Measurements from ENCODE around the gene ABCA6.

ABCA6 gene

GRCh38 chr17:69130627-69131296, 10.9 kb downstream of the ABCA6 start:
- Histone ChIP-seq H3K4me3 (ENCODE audit: low read depth, low read length) (no peak overlapping the region), H3K27me3 (replicated peaks) (no peaks in the 10 kb centered on the region), H3K36me3 (replicated peaks) (no peaks in the 10 kb centered on the region), H3K27ac (no peak overlapping the region)
- in situ Hi-C loops (cut with HindIII; ENCODE audit: low pct_ligation_motif_present, low sequenced_read_pairs) = no loop called here
- DNase-seq = no peak
- TF ChIP-seq CTCF (IDR thresholded peaks at IDR 0.05; ENCODE audit: low read depth, low read length, missing control alignments) = no peak

- Histone ChIP-seq H3K36me3 (replicated peaks) (no peaks in the 10 kb centered on the region), H3K27me3 (replicated peaks) (no peaks in the 10 kb centered on the region), H3K27ac (no peak overlapping the region), H3K4me3 (ENCODE audit: low read depth, low read length) (no peak overlapping the region)
- in situ Hi-C loops (cut with HindIII; ENCODE audit: low pct_ligation_motif_present, low sequenced_read_pairs) = no loop called here
- no peak for TF ChIP-seq CTCF (IDR thresholded peaks at IDR 0.05; ENCODE audit: low read depth, low read length, missing control alignments)
- DNase-seq = no peak
Measured at GRCh38 chr17:69123626-69124025, 18.1 kb downstream of the ABCA6 start.

- no peak for DNase-seq
- no peak for TF ChIP-seq CTCF (IDR thresholded peaks at IDR 0.05; ENCODE audit: low read depth, low read length, missing control alignments)
- H3K27me3 ChIP-seq (replicated peaks) = no peaks in the 10 kb centered on the region
Measured at GRCh38 chr17:69122065-69122464, 19.6 kb downstream of the ABCA6 start.

GRCh38 chr17:69117855-69118784, 23.6 kb downstream of the ABCA6 start:
- no peak overlapping the region for H3K4me3 ChIP-seq (ENCODE audit: low read depth, low read length)
- H3K27me3 ChIP-seq (replicated peaks) = no peaks in the 10 kb centered on the region
- H3K36me3 ChIP-seq (replicated peaks) = no peaks in the 10 kb centered on the region
- DNase-seq = no peak
- in situ Hi-C loops (cut with HindIII; ENCODE audit: low pct_ligation_motif_present, low sequenced_read_pairs) = no loop called here
- no peak for TF ChIP-seq CTCF (IDR thresholded peaks at IDR 0.05; ENCODE audit: low read depth, low read length, missing control alignments)
- no peak overlapping the region for H3K27ac ChIP-seq

More at GRCh38 chr17:69122065-69122464, 19.6 kb downstream of the ABCA6 start:
- in situ Hi-C loops (cut with HindIII; ENCODE audit: low pct_ligation_motif_present, low sequenced_read_pairs) = no loop called here
- H3K27ac ChIP-seq = no peak overlapping the region
- H3K36me3 ChIP-seq (replicated peaks) = no peaks in the 10 kb centered on the region
- no peak overlapping the region for H3K4me3 ChIP-seq (ENCODE audit: low read depth, low read length)

GRCh38 chr17:69111794-69112193, 29.9 kb downstream of the ABCA6 start:
- Histone ChIP-seq H3K27ac (no peak overlapping the region), H3K36me3 (replicated peaks) (no peaks in the 10 kb centered on the region), H3K27me3 (replicated peaks) (no peaks in the 10 kb centered on the region), H3K4me3 (ENCODE audit: low read depth, low read length) (no peak overlapping the region)
- no peak for TF ChIP-seq CTCF (IDR thresholded peaks at IDR 0.05; ENCODE audit: low read depth, low read length, missing control alignments)
- in situ Hi-C loops (cut with HindIII; ENCODE audit: low pct_ligation_motif_present, low sequenced_read_pairs) = no loop called here
- DNase-seq = no peak
